ENCODE results near the gene CDCP1.

The CDCP1 gene

DNA sequence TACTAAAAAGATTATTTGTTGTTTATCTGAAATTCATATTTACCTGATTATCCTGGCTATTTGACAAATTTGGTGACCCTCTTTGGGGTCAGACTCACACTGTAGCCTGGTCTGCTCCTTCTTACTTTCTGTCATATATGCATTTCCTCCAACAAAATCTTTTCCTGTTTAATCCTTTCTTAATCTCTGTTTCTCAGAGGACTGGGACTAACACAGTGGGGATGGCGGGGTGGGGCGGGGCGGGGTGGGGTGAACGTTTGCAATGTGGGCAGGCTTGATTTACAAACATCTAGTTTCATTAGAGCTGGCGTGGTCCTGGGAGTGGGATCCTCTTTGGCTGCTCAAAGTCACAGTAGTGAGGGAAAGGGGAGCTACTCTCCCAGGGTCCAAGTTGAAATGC is 35.3 kb upstream of the CDCP1 start:
- ChIA-PET POLR2A (no interaction called here), CTCF (no interaction called here)
- TF ChIP-seq, protein P1, sequence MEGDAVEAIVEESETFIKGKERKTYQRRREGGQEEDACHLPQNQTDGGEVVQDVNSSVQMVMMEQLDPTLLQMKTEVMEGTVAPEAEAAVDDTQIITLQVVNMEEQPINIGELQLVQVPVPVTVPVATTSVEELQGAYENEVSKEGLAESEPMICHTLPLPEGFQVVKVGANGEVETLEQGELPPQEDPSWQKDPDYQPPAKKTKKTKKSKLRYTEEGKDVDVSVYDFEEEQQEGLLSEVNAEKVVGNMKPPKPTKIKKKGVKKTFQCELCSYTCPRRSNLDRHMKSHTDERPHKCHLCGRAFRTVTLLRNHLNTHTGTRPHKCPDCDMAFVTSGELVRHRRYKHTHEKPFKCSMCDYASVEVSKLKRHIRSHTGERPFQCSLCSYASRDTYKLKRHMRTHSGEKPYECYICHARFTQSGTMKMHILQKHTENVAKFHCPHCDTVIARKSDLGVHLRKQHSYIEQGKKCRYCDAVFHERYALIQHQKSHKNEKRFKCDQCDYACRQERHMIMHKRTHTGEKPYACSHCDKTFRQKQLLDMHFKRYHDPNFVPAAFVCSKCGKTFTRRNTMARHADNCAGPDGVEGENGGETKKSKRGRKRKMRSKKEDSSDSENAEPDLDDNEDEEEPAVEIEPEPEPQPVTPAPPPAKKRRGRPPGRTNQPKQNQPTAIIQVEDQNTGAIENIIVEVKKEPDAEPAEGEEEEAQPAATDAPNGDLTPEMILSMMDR (IDR thresholded peaks at IDR 0.05; ENCODE audit: control extremely low read depth, extremely low read depth, low read depth, missing control alignments), result no peak
- no peak for DNase-seq (ENCODE audit: extremely low spot score)

DNA sequence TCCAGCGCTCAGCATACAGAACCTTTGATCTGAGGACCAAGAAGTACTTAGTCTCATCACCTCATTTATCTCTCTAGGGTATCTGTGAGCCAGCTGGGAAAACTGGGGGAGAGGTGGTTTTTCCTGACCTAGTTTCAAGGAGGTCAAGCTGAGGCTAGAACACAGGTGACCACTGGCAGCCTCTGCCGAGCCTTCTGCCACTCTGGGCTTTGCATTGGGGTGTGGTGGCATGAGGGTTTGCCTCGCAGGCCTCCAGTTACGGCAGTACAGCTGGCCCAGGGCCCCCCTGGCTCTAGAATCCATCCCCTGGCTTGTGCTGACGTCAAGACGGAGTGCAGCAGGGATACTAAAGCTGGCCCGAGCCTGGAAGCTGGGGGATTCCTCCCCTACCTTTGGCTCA is 34.7 kb upstream of the CDCP1 start:
- ChIA-PET CTCF (no interaction called here), POLR2A (no interaction called here)

GRCh38 chr3:45180051-45180450 is 33.9 kb upstream of the CDCP1 start:
- no peak for DNase-seq (ENCODE audit: extremely low spot score)
- ChIA-PET CTCF (no interaction called here), POLR2A (no interaction called here)
- TF ChIP-seq, protein P1 (IDR thresholded peaks at IDR 0.05; ENCODE audit: control extremely low read depth, extremely low read depth, low read depth, missing control alignments), result no peak

More for the DNA sequence above, 34.7 kb upstream of the CDCP1 start:
- TF ChIP-seq, protein P1 (IDR thresholded peaks at IDR 0.05; ENCODE audit: control extremely low read depth, extremely low read depth, low read depth, missing control alignments), result no peak
- DNase-seq (ENCODE audit: extremely low spot score), result no peak

DNA sequence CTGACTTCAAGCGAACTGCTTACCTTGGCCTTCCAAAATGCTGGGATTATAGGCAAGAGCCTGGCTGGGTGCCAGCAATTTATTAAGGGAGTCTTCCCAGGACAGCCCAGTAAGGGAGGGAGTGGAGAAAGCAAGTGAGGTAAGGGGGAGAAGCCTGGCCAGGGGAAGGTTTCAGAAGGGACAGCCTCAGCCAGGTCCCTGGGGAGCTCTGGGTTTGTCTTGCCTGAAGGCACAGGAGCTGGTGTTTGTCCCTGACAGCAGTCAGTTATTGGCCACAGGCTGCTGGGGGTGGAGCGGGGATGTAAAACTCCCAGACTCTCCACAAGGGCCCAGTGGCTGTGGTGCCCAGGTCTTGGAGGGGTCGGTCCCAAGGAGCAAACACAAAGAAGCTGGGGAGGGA is 33.0 kb upstream of the CDCP1 start:
- ChIA-PET CTCF (no interaction called here), POLR2A (no interaction called here)
- no peak for DNase-seq (ENCODE audit: extremely low spot score)
- TF ChIP-seq, protein P1 (IDR thresholded peaks at IDR 0.05; ENCODE audit: control extremely low read depth, extremely low read depth, low read depth, missing control alignments), result no peak

DNA sequence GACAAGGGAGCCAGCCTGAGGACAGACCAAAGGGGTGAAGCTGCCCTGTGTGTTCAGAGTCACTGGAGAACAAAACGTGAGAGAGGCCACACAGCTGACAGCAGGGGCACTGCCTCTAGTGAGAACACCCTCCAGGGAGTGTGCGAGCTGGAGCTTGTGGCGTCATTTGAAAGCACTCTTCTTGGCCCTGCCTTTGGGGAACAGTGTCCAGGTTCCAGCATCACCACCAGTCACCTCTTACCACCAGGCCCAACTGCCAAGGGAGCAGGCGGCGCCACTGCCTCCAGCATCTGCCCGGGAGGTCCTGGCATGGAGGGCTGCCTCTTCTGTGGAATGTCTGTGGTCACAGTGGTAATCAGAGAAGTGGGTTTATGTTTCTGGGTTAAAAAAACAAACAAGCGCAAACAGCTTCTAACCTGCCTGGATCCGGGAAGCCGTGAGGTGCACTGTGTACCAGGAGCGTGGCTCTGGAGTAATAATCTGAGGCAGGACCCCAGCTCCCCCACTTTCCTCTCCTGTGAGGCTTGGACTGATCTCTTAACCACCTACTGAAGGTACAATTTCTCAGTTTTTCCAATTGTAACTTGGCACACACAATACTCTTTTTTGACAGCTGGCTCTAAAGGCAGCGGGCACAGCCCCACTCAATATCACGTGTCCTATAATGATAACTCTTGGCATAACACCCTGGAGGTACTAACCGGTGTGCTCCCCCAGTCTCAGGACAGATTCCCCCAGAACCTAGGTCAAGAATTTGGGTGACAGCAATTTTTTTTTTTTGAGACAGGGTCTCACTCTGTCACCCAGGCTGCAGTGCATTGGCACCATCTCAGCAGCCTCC is 32.2 kb upstream of the CDCP1 start:
- no peak for DNase-seq (ENCODE audit: extremely low spot score)
- TF ChIP-seq, protein P1 (IDR thresholded peaks at IDR 0.05; ENCODE audit: control extremely low read depth, extremely low read depth, low read depth, missing control alignments), result no peak
- CTCF ChIA-PET, result no interaction called here
- POLR2A ChIA-PET, result no interaction called here

DNA sequence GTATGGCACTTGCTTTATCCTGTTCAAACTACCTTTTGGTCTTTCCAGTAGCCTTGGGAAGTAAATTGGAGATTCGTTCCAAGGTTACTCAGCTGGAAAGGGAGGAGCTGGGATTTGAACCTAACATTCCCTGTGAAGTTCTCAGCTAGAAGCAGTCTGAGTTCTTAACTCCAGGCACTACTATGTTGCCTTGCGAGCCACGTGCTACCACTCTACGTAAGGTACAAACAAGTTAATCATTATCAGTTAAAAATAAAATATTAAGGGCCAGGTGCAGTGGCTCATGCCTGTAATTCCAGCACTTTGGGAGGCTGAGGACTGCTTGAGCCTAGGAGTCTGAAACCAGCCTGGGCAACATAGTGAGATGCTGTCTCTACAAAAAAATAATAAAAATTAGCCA is 30.7 kb upstream of the CDCP1 start:
- ChIA-PET CTCF (interaction anchor here (1.1 to 1.3 kb wide), 3 partner anchors 9 to 16 kb away, joined by 3 to 6 read pairs (median 3); no protein-coding TSS in a partner anchor), POLR2A (no interaction called here)
- TF ChIP-seq, protein P1 (IDR thresholded peaks at IDR 0.05; ENCODE audit: control extremely low read depth, extremely low read depth, low read depth, missing control alignments), result no peak
- DNase-seq (ENCODE audit: extremely low spot score), result no peak
